NCI-H146 (cell line): ENCODE data around the gene KIF7.
"Not testable (repeated sequence)": the region's sequence is repeated elsewhere in the genome, so short reads cannot be mapped to it uniquely, and the experiment has no call there.

ENCODE experiments used
- DNase-seq: peaks from one replicate; lab custom pipeline; 2025; lab: John Stamatoyannopoulos, UW

Gene KIF7

GRCh38 chr15:89654847-89655805 is at the start of gene KIF7:
TSS of gene KIF7 (minus strand) at chr15:89655467. CDS start at chr15:89652930, 2,537 bp downstream.
- peak; percentile 41 for DNase-seq

DNA sequence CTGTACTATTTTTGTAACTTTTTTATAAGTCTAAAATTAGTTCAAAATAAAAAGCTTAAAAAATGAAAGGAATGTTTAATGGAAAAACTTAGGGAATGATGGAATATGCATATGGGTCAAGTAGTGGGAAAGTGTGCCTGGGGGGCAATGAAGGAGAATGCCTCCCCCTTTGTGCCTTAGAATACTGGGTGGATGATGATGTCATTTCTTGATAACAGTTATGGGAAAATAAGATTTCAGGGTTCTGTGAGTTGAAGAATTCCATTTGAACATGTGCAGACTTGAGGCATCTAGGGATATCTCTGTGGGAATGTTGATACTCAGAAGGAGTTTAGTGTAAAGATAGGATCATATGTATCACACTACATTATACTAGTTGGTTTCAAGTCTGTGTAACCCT is 49.1 kb upstream of the KIF7 start:
- DNase-seq, result no peak

DNA sequence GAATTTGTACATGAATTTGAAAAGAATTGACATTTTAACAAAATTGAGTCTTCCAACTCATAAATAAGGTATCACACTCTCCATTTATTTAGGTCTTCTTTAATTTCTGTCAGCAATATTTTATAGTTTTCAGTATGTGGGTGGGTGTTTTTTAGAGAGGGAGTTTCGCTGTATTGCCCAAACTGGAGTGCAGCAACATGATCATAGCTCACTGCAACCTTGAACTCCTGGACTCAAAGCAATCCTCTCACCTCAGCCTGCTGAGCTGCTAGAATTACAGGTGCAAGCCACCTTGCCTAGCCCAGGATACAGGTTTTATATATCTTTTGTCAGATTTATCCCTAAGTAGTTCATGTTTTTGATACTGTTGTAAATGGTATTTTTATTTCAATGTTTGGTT is 39.9 kb upstream of the KIF7 start:
- no peak for DNase-seq

DNA sequence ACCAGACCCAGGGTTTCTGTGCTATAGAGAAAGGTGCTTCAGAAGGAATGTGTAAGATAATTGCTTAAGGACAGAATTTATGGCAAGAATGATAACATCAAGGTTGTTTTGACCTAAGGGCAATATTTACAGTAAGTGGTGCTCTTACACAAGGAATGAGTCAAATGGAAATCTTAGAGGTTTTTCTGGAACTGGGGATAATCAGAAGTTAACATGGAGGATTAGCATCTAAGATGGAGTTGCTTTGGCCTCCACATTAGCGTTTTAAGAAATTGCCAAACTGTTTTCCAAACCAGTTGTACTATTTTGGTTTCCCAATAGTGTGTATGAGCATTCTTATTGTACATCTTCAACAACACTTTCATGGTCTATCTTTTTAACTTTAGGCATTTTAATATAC is 38.4 kb upstream of the KIF7 start:
- DNase-seq, result no peak

DNA sequence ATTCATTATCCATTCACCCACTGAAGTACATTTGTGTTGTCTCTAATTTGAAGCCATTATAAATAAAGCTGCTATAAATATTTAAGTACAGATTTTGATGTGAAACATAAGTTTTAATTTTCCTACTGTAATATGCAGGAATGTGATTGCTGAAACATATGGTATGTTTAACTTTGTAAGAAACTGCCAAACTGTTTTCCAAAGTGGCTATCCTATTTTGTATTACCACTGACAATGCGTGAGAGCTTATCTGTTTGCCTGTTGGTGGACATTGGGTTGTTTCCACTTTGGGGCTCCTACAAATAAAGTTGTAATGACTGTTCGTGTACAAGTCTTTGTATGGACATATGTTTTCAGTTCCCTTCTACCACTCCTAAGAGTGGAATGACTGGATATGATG is 37.8 kb upstream of the KIF7 start:
- no peak for DNase-seq

- peak; percentile 82 for DNase-seq
Observed at GRCh38 chr15:89690276-89691218, 35.3 kb upstream of the KIF7 start, which contains the start of the genes PEX11A and WDR93. TSS of gene PEX11A (minus strand) at chr15:89690754. CDS start at chr15:89690632, 122 bp downstream. TSS of gene WDR93 (plus strand) at chr15:89690811. CDS start at chr15:89701747, 10,936 bp downstream.

GRCh38 chr15:89689930-89690275 is 34.6 kb upstream of the KIF7 start:
- not testable (repeated sequence) for DNase-seq

GRCh38 chr15:89686522-89686921 is 31.3 kb upstream of the KIF7 start:
- no peak for DNase-seq

DNA sequence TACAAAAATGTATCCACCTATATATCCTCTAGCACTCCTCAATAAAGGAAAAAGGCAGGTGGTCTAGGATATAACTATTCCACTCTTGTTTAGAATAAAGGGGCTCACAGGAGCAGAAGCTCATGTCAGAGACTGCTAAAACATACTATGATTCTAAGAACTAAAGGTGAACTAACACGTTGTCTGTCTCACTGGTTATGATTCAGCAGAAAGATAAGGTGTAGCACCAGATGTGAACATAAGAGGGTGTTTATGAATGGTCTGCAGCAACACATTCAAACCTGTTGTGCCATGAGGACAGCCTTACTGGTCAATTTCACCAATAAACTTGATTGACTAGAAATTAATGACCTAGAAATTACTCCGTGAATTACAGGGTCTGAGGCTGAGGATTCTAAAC is 30.7 kb upstream of the KIF7 start:
- DNase-seq, result no peak

DNA sequence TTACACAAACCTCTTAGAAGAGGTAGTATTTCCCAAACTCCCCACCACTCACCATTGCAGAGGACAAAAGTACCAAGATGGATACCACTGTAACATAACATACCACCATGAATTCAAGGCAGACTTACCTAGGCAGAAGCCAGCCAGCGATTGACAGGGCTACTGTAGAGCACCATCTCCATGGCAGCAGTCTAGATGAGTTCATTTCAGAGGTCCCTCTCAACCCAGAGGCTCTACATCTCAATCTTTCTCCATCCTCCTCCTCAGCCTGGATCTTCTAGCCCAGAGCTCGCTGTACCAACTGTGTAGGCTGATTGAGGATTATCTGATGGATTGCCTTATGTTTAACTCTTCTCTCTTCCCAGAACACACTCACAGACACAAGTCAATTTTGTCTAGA is 25.9 kb upstream of the KIF7 start:
- DNase-seq, result no peak

DNA sequence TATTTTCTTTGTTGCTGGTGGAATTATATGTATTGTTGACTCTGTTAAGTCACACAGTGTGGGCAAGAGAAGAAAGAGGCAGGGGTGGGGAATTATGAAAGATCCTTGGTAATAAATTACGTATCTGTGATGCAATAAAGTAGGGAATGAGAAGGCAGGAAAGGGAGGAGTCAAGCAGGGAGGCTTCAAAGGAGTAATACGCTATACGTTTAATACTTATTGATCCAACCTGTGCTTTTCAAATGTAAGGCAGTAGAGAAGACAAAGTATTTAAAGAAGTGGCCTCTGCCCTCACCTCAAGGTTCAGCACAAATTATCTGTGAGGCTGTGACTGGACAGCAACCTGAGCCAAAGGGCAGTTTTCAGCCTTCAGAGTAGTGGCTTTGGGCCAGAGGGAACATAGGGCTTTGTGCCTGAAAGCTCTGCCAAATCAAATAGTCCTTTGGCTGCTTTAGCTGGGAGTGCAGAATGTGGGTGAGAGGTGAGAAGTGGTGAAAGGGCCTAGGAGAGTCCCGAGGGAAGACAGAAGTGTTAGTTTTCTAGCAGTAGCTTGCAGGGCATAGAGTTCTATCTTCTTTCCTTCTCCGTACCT is 25.1 kb upstream of the KIF7 start:
- no peak for DNase-seq

DNA sequence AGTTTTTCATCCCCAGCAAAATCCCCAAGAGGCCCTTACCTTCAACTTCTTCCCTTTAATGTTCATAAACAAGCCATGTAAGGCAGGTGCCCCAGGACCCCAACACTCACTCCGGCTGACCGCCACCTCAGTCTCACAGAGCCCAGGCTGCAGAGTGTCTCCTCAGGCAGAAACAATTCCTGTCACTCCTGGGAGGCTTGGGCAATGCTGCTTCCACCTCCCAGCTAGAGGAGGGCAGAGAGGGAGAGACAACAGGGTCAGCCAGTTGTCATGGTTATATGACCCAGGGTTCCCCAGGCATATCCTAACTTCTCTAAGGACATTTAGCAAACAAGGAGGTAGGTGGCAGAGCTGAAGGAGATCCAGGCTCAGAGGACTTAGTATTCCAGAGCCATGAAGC is 23.9 kb upstream of the KIF7 start, which contains the start of gene PLIN1:
Gene PLIN1, minus strand, starts transcription at position 156 of the 400 bp plus-strand sequence. CDS start 1,878 bp downstream, outside the sequence.
- DNase-seq, result no peak

- DNase-seq, result no peak
Observed at GRCh38 chr15:89677381-89677780, 22.1 kb upstream of the KIF7 start.

GRCh38 chr15:89675606-89676005 is 20.3 kb upstream of the KIF7 start:
- DNase-seq, result no peak

- DNase-seq, result no peak
Observed at GRCh38 chr15:89674526-89674925, 19.3 kb upstream of the KIF7 start.

DNA sequence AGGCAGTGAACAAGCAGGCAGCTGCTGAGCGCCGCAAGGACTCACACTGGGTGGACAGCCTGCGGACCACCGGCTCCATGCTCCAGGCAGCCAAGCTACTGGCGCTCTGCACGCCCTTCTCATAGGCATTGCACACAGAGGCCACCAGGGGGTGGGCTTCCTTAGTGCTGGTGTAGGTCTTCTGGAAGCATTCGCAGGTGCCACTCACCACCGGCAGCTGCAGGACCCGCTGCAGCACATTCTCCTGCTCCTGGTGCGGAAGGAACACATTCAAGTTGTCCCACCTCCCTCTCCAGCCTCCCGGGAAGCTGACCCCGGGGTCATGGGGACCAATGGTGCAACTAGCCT is 17.9 kb upstream of the KIF7 start:
- DNase-seq, result peak; percentile 63

DNA sequence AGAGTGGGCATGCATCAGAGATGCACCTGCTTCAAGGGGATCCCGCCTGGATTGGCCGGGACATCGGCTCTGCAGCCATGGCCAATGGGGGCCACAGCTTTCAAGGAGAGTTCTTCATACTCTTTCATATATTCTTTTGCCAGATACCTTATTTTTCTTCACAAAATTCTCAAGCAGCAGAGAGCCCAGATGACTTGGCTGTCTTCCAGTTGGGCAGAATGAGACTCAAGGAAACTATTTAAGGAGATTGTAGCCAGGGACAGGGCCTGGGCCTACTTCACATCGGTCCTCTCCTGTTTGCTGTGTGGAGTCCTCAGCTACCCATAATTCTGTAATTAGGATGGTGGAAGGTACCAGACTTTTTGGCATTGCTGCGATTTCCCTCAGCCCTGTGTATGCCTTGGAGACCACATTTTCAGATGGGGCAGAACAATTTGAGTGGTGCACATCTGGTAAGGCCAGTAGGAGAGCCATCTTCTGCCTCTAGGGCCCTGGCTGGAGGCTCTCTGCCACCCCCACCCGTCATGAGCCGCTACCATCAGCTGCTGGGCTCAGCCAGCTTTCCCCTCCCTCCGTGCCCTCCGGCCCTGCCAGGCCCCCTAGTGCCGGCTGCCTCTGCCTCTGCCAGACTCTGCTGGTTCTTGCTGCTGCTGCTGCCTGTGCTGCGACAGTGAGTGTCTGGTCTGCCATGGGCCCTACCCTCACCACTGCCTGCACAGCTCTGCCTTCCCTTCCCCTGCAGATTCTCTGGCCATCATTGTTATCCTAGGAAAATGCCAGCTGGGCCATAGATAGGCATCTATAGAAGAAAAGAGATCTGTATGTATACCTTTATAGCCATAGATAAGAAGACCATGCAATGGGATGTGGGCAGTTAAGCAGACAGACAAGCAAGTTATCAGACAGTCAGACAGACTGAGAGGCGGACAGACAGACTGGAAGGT is 17.2 kb upstream of the KIF7 start:
- no peak for DNase-seq

GRCh38 chr15:89671687-89672086 is 16.4 kb upstream of the KIF7 start:
- no peak for DNase-seq

DNA sequence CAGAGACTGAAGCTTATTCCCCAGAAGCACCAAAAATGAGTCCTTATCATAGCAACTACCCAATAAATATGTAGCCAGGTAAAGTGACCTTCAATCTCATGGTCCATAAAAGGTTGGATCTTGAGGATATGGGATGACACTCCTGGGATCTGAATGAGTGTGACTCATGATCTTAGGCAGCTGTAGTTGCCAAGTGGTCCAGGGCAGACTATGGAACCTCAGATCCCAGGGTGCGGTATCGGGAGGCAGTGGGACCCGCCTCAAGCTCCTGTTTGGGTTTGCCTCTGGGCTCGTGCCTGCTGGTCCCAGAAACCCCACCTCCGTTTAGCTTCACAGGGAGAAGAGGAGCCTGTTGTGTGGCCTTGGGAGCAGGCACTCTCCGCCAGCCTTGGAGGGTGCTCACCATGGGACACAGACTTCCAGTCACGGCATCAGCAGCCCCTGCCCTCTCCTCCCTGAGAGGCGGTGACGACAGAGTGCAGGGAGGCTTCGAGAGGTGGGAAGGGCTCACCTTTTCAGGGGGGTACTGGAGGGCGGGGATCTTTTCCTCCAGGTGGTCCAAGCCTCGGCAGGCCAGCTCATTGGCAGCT is 15.8 kb upstream of the KIF7 start:
- no peak for DNase-seq

DNA sequence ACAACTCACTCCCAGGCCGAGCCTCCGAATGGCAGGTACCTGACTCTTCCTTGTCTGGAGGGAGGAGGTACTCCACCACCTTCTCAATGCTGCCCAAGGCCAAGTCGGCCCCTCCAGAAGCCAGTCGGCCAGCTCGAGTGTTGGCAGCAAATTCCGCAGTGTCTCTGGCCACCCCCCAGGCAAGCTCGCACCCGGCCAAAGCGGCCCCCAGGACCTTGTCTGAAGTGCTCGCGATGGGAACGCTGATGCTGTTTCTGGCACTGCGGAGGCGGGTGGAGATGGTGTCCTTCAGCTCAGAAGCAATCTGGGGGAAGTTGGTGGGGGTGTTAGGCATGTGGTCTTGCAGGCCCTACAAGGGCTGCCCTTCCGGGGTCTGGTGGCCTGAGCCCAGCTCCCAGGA is 14.7 kb upstream of the KIF7 start:
- no peak for DNase-seq
